GM12892 (cell line): ENCODE measurements around the gene TTC9C.

ENCODE experiments used
- POLR2A ChIP-seq: IDR thresholded peaks from 2 replicates; pipeline ENCODE4 v1.6.1; 2011; ENCODE audit warnings: low read depth, low read length, control low read depth
- POLR2AphosphoS5 ChIP-seq: IDR thresholded peaks from 2 replicates; pipeline ENCODE4 v1.6.1; 2011; ENCODE audit warnings: low read depth, low read length, control low read depth

GRCh38 chr11:62778441-62778840 is 50.2 kb downstream of the TTC9C start:
- TF ChIP-seq POLR2A: no peak
- TF ChIP-seq POLR2AphosphoS5: no peak
